Measurements from ENCODE around the gene MAST2.
"Not testable (repeated sequence)": the region's sequence is repeated elsewhere in the genome, so short reads cannot be mapped to it uniquely, and the experiment has no call there.

The MAST2 gene

DNA sequence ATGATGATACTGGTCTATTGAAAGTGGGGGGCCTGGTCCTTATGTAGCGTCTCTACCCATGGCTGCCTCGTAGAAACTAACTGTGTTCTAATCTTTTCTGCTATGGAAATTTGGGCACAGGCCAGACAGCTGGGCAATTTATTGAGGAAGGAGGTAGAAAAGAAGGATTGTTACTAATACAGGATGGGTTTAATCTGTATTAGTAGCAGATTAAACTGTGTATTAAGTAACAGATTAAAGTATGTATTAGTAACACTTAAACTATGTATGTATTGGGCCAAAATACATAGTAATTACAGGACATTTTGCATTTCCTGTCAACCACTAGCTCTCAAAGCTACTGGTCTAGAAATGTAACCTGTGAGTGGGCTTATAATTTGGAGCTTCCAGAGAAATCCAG, 142.0 kb downstream of the MAST2 start:
- no peak for DNase-seq (ENCODE audit: low read depth in 1 of 2, low spot score in 1 of 2)
- in situ Hi-C loops (cut with HindIII; ENCODE audit: low pct_unique_long_range_greater_than_20kb, low sequenced_read_pairs) = no loop called here
- no peak for TF ChIP-seq JUND (IDR thresholded peaks at IDR 0.05; ENCODE audit: low read depth)

DNA sequence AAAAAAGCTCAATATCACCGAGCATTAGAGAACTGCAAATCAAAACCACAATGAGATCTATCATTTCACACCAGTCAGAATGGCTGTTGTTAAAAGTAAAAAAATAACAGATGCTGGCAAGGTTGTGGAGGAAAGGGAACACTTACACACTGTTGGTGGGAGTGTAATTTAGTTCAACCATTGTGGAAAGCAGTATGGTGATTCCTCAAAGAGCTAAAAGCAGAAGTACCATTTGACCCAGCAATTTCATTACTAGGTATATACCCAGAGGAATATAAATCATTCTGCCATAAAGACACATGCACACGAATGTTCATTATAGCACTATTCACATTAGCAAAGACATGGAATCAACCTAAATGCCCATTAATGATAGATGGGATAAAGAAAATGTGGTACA, 146.1 kb downstream of the MAST2 start:
- not testable (repeated sequence) for DNase-seq (ENCODE audit: low read depth in 1 of 2, low spot score in 1 of 2)

DNA sequence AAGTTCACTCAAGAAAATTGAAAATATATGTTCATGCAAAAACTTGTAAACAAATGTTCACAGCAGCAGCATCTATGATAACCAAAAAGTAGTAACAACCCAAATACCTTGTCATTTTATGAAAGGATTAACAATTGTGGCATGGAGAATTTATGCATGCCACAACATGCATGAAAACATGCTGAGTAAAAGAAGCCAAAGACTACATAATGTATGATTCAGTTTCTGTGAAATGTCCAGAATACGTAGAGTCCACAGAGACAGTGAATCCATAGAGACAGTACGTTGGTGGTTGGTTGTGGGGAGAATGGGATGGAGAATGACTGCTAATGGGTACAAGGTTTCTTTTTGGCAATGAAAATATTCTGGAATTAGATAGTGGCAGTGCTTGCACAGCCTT, 148.7 kb downstream of the MAST2 start:
- in situ Hi-C loops (cut with HindIII; ENCODE audit: low pct_unique_long_range_greater_than_20kb, low sequenced_read_pairs) = no loop called here
- no peak for DNase-seq (ENCODE audit: low read depth in 1 of 2, low spot score in 1 of 2)
- no peak for TF ChIP-seq JUND (IDR thresholded peaks at IDR 0.05; ENCODE audit: low read depth)

More for the DNA sequence above, 146.1 kb downstream of the MAST2 start:
- in situ Hi-C loops (cut with HindIII; ENCODE audit: low pct_unique_long_range_greater_than_20kb, low sequenced_read_pairs) = not testable (repeated sequence)

DNA sequence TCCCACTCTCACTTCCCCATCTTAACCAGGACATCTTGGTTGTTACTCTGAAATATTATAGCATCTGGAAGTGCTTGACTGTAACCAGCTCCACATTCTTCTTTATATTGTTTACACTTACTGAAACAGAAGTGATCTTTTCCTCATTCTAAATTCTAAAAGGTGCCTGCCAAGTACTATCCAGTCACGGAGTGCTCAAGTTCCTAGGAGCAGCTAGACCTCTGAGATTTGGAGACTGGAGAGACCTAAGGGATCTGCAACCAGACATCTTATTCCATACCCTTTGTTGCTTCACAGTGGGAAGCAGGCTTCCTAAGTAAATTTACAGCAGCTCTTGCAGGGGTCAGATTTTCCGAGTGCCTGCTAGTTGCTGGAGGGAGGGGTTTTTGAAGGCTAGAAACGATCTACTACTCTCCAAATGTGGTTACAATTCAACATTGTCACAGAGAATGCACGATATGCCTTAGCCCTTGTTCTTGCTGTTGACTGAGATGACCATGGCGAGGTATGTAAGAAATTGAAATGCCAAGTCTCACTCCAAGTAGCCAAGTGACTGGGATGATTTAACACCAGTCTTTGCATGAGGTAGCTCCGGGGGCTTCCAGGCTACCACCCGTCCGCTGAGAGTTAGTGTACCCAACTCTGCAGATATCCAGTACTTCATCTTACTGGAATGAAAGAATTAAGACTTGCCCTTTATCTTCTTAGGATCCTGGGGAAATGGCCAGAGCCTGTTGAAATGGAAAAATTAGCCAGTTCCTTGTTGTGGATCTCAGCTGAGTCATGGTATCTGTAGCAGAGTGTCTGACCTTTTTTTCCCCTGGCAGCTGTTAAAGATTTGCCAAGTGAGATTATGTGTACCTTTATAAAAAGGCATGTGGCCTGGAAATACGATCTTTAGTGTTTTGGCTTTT, 150.8 kb downstream of the MAST2 start:
- no peak for DNase-seq (ENCODE audit: low read depth in 1 of 2, low spot score in 1 of 2)
- in situ Hi-C loops (cut with HindIII; ENCODE audit: low pct_unique_long_range_greater_than_20kb, low sequenced_read_pairs) = no loop called here
- TF ChIP-seq JUND (IDR thresholded peaks at IDR 0.05; ENCODE audit: low read depth) = no peak

- DNase-seq (ENCODE audit: low read depth in 1 of 2, low spot score in 1 of 2) = no peak
- TF ChIP-seq JUND (IDR thresholded peaks at IDR 0.05; ENCODE audit: low read depth) = no peak
- in situ Hi-C loops (cut with HindIII; ENCODE audit: low pct_unique_long_range_greater_than_20kb, low sequenced_read_pairs) = no loop called here
These were observed 154.3 kb downstream of the MAST2 start for GRCh38 chr1:45957684-45958083.

- no peak for TF ChIP-seq JUND (IDR thresholded peaks at IDR 0.05; ENCODE audit: low read depth)
- in situ Hi-C loops (cut with HindIII; ENCODE audit: low pct_unique_long_range_greater_than_20kb, low sequenced_read_pairs) = no loop called here
- no peak for DNase-seq (ENCODE audit: low read depth in 1 of 2, low spot score in 1 of 2)
These were observed 154.9 kb downstream of the MAST2 start for GRCh38 chr1:45958317-45958716.

- DNase-seq (ENCODE audit: low read depth in 1 of 2, low spot score in 1 of 2) = no peak
- in situ Hi-C loops (cut with HindIII; ENCODE audit: low pct_unique_long_range_greater_than_20kb, low sequenced_read_pairs) = no loop called here
- no peak for TF ChIP-seq JUND (IDR thresholded peaks at IDR 0.05; ENCODE audit: low read depth)
These were observed 157.7 kb downstream of the MAST2 start for GRCh38 chr1:45960930-45961715.

GRCh38 chr1:45961936-45962335, 158.5 kb downstream of the MAST2 start:
- not testable (repeated sequence) for DNase-seq (ENCODE audit: low read depth in 1 of 2, low spot score in 1 of 2)

DNA sequence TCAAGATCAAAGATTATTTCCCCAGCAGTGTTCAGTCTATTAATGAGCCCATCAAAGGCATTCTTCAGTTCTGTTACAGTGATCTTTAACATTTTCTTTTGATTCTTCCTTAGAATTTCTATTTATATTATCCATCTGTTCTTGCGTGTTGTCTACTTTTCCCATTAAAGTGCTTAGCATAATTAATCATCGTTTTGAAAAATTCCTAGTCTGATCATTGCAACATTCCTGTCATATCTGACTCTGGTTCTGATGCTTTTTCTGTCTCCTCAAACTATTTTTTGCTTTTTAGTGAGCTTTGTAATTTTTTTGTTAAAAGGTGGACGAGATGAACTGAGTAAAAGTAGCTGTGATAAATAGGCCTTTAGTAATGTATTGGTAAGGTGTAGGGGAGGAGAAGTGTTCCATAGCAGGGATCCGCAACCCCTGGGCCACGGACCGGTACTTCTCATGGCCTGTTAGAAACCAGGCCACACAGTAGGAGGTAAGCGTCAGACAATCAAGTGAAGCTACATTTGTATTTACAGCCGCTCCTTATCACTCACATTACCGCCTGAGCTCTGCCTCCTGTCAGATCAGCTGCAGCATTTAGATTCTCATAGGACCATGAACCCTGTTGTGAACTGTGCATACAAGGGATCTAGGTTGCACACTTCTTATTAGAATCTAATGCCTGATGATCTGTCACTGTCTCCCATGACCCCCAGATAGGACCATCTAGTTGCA, 165.7 kb downstream of the MAST2 start:
- DNase-seq (ENCODE audit: low read depth in 1 of 2, low spot score in 1 of 2) = no peak
- in situ Hi-C loops (cut with HindIII; ENCODE audit: low pct_unique_long_range_greater_than_20kb, low sequenced_read_pairs) = no loop called here
- no peak for TF ChIP-seq JUND (IDR thresholded peaks at IDR 0.05; ENCODE audit: low read depth)

More at GRCh38 chr1:45961936-45962335, 158.5 kb downstream of the MAST2 start:
- in situ Hi-C loops (cut with HindIII; ENCODE audit: low pct_unique_long_range_greater_than_20kb, low sequenced_read_pairs) = not testable (repeated sequence)

- DNase-seq (ENCODE audit: low read depth in 1 of 2, low spot score in 1 of 2) = no peak
- no peak for TF ChIP-seq JUND (IDR thresholded peaks at IDR 0.05; ENCODE audit: low read depth)
- in situ Hi-C loops (cut with HindIII; ENCODE audit: low pct_unique_long_range_greater_than_20kb, low sequenced_read_pairs) = no loop called here
These were observed 166.5 kb downstream of the MAST2 start for GRCh38 chr1:45969866-45970265.

DNA sequence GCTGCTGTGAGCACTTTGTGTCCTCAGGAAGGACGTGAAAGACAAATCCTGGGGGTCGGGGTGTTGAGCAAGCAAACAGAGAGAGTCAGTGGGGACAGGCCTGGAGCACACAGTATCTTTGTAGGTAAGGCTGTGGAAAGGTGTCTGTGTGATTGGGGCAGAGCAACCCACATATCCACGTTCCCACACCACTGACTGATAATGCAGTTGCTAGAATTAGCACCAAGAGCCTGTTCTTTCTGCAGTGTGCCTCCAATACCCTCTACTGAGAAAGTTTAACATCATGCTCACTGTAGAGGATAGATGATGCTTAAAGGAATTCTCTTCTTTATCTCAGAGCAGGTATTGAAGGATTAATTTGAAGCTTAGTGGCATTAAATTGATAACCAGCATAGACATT, 167.9 kb downstream of the MAST2 start:
- TF ChIP-seq JUND (IDR thresholded peaks at IDR 0.05; ENCODE audit: low read depth) = no peak
- no peak for DNase-seq (ENCODE audit: low read depth in 1 of 2, low spot score in 1 of 2)
- in situ Hi-C loops (cut with HindIII; ENCODE audit: low pct_unique_long_range_greater_than_20kb, low sequenced_read_pairs) = no loop called here

GRCh38 chr1:45971922-45972531, 168.6 kb downstream of the MAST2 start:
- TF ChIP-seq JUND (IDR thresholded peaks at IDR 0.05; ENCODE audit: low read depth) = no peak
- in situ Hi-C loops (cut with HindIII; ENCODE audit: low pct_unique_long_range_greater_than_20kb, low sequenced_read_pairs) = no loop called here
- no peak for DNase-seq (ENCODE audit: low read depth in 1 of 2, low spot score in 1 of 2)

All from T47D (cell line).